Measurements from ENCODE around the gene GRB2.
A peak's percentile ranks its signal among the peaks of the same experiment; 100 is the strongest.
"Not testable (repeated sequence)": the region's sequence is repeated elsewhere in the genome, so short reads cannot be mapped to it uniquely, and the experiment has no call there.

The GRB2 gene

GRCh38 chr17:75348386-75349012 is 57.0 kb downstream of the GRB2 start:
- no peak for DNase-seq

DNA sequence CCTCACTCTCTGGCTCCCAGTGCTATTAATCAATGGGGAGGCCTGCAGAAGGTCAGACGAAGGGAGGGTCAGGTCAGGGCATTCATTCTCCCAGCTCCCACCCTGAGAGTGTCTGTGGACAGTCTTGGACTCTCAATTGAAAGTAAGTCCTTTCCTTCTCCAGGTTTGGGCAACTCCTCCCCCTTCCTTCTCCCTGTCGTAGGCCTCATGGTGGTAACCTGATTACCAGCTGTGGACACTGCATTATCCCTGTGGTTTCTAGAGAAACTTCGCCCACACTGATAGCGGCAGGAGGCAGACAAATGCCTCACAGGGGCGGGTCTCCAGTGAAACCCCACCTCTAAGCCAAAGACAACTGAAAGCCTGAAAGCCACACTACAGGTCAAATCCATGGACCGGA is 58.6 kb downstream of the GRB2 start:
- no peak for DNase-seq

- not testable (repeated sequence) for DNase-seq
Observed at GRCh38 chr17:75346368-75346767, 59.1 kb downstream of the GRB2 start.

GRCh38 chr17:75345514-75346167 is 59.8 kb downstream of the GRB2 start:
- no peak for DNase-seq

DNA sequence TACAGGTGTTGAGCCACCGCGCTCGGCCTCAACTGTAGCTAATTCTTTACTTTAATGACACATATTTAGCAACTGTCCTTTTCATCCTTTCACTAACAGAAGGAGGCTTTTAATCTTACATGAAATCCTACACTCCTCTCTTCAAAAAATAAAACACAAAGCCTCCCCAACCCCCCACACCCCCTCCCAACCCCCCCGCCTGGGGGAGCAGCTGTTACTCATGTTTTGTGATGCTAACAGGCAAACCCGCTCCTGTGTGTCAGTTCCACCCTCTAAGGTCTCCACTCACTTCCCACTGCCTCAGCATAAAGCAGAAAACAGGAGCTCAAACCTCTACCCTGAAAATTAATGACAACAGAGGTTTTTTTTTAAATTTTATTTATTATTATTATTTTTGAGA is 60.8 kb downstream of the GRB2 start:
- no peak for DNase-seq

DNA sequence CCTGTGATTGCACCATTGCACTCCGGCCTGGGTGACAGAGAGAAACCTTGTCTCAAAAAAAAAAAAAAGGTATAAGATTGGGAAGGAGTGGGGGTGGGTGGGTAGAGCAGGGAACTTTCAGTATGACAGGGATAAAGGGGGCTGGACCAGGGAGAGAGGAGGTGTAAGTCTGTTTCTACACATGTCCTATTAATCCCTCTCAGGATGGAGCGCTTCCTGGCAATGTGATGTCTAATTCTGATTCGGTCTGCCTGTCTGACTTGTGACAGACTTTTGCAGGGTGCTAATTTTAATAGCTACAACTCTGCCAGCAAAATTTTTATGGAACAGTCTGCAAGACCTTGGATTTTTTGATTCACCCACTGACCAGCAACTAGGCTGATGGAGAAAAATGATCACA is 62.5 kb downstream of the GRB2 start:
- DNase-seq, result no peak

DNA sequence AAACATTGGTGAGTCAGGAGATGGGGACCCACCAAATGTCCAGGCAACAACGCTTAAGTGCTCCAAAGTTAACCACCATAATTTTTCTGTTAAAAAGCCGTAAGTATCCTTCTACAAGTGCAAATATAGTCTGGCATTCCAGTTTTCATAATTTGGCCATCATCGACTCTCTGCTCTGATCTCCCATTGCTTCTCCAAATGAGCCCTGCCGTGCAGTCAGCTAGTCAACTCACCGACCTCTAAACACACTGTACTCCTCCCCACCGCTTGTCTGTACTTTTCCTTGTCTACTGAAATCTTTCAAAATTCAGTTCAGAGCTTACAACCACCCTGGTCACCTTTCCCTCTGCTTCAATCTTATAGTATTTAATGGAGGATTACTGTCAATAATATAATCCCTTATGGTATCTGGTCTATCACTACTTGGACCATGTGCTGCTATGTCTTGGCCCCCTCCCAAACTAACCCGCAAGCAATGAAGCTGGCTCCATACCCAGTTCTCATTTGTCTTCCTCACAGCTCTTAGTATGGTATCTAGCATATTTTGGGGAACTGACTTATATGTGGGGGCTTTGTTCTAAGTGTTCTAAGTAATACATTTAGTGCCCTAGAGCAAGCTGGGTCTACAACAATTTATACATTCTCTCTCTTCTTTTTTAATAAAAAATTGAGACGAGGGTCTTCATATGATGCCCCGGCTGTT is 63.5 kb downstream of the GRB2 start:
- no peak for DNase-seq

GRCh38 chr17:75340631-75341030 is 64.8 kb downstream of the GRB2 start:
- DNase-seq, result no peak

GRCh38 chr17:75339971-75340370 is 65.5 kb downstream of the GRB2 start:
- DNase-seq, result no peak

- DNase-seq, result peak; percentile 76
Observed at GRCh38 chr17:75338335-75338734, 67.1 kb downstream of the GRB2 start.

- no peak for DNase-seq
Observed at GRCh38 chr17:75335315-75335714, 70.2 kb downstream of the GRB2 start.

GRCh38 chr17:75334723-75335122 is 70.8 kb downstream of the GRB2 start:
- no peak for DNase-seq

DNA sequence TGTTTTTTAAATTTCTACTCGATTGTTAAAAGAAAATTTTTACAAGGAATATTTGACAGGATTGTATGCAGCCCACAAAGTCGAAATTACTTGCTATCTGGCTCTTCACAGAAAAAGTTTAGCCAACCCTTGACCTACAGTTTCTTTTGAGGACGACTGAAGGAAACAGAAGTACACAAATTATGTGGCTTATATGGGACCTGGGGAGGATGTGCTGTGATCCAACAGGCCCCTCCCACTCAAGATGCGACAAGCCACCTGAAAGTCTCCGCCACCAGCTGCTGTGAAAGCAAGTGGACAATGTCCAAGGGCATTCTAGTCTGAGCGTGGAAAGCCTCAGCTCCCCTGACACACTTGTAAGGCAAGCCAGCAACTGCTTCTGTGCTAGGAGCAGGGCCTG is 73.8 kb downstream of the GRB2 start:
- DNase-seq, result no peak

DNA sequence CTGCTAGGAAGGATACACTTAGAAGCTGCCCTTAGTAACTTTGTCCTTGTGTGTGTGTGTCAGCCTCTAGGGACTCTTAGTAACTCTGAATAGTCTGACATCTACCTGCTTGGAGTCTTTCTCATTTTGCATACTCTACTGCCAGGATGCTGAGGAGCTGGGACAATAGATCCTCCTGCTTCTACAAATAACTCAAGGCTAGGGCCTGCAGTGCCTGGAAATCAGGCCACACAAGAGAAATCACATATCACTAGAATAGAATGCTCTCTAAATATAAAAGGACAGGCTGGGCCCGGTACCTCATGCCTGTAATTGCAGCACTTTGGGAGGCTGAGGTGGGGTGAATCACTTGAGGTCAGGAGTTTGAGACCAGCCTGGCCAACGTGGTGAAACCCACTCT is 77.7 kb downstream of the GRB2 start:
- DNase-seq, result no peak

DNA sequence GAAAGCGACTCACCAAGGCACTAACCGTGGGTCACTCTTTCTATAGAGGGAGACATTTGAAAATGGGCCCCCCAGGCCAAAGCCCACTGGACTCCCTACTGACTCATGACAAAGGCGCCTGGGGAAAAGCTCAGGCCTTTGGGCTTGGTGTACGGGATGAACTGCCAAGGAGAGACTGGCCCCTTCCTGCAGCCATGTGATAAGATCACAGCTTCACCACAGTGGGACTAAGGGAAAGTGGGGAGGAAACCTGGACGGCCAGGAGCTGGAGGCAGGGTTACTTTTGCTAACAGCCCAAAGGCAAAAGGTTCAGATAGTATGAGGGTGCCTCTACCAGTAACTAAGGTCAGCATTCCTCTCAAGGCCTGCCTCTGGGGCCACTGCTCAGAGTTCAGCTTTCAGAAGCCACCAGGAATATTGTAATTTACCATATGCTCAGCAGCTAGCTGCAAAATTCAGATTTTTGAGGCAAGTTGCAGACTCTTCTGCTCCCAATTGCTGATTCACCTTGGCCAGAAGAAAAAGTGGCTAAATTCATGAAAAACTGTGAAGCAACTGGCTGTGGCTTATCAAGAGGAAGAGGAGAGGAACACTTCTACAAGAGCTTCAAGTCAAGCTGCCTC is 79.1 kb downstream of the GRB2 start:
- DNase-seq, result no peak

DNA sequence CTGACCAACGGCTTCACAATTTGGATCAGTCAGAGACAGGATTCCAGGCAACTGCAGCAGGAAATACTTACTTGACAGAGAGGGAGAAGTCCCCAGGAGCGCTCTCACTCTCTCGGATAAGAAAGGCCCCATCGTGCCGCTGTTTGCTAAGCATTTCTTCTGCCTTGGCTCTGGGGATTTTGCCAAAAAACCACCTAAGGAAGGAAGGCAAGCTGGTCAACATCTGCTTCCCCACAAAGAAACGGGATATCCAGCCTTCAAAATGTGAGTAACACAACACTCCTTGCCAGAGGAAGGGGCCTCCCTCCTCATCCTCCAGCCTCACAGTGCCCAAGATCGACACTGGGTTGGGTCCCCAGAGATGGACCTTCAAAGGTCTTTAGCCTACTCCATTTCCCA is 79.7 kb downstream of the GRB2 start:
- DNase-seq, result peak; percentile 51

GRCh38 chr17:75325348-75325747 is 80.1 kb downstream of the GRB2 start:
- no peak for DNase-seq

DNA sequence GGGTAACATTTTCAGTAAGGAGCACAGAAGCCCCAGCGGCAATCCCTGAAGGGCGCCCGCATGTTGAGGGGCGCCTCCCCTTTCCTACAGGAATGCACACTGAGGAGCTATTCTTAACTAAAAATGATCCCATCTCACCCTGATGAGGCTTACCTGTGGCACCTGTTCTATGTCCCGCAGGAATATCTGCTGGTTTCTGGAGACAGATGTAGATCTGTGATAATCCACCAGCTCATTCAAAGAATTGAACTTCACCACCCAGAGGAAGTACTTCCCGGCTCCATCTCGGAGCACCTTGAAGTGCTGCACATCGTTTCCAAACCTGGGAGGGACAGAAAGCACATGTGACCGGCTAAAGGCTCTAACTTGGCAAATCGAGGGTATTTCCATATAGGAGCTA is 84.0 kb downstream of the GRB2 start:
- DNase-seq, result no peak

DNA sequence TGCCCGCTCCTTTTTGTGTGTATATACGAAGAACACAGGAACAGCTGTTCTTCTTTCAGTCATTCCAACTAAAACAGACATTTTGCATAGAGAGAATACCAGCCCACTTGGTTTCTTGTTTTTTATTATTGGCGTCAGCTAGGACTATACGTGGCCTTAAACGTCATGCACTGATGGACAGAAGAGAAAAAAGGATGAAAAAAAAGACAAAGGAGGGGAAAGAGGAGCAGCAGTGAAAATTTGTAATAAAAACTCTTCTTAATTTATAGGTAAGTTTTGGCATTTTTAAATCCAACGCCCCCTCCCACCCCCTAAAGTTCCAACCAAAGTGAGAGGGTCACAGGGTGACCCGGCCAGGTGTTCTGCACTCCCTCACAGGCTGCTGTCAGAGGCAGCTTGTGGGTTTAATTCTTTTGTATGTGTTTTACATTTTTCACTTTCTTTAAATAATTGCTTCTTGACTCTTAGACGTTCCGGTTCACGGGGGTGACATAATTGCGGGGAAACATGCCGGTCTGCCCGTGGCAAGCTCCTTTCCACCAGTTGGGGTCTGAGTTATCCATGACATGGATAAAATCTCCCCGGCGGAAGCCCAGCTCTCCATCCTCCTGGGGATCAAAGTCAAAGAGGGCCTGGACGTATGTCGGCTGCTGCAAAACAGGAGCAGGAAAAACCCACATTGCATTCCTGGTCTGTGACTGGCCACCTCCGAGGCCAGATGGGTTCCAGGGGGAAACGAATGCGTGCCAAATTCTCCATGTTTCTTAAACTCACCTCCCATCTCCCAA is 85.4 kb downstream of the GRB2 start:
- DNase-seq, result no peak

DNA sequence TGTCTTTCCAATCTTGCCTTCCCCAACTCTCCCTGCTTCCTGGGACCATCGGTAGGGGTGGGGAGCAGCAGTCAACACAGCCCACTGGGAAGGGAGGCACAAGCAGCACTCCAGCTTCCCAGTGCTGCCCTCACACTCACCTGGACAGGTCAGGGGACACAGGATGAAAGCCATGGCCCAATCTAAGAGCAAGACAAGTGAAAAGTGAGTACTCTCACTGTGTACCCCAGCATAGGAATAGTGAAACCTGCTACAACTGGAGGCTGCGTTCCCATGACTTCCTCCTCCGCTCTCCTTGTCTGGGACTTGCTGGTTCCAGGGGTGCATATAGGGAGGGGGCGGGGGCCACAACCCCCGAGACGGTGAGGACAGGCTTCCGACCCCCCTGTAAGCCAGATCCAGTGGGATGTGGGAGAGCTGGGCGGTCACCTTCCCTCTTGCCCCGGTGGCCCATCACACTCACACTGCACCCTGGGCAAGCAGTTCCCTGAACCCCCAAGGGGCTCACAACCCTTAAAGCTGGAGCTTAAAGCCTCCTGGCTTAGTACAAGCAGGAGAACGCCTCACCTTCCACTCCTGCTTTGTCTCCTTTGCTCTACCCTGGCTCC is 86.8 kb downstream of the GRB2 start:
- no peak for DNase-seq

- no peak for DNase-seq
Observed at GRCh38 chr17:75318211-75318610, 87.3 kb downstream of the GRB2 start.

- DNase-seq, result no peak
Observed at GRCh38 chr17:75317671-75318070, 87.8 kb downstream of the GRB2 start.

DNA sequence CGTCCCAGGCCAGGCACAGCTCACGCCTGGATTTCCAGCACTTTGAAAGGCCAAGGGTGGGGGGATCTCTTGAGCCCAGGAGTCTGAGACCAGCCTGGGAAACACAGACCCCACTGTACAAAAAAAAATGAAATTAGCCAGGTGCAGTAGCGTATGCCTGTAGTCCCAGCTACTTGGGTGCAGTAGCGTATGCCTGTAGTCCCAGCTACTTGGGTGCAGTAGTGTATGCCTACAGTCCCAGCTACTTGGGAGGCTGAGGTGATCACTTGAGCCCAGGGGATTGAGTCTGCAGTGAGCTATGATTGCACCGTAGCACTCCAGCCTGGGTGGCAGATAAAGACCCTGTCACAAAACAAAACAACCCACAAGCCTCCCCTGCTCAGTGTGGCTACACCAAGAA is 89.2 kb downstream of the GRB2 start:
- no peak for DNase-seq
